Measurements from ENCODE around the gene PSAPL1. TPM values are rescaled to one million over a fixed set of nuclear protein-coding genes. Genes with fewer than 3 reads are reported as not detected.

PSAPL1 gene
- total RNA-seq: not detected in 2 replicates

GRCh38 chr4:7434766-7435150 is at the start of gene PSAPL1:
Gene PSAPL1 (minus strand): TSS chr4:7434930. CDS start chr4:7434879, 51 bp downstream.

Other genes starting within 250 kb of the PSAPL1 start
- gene SORCS2, start 242.4 kb downstream of the PSAPL1 start, total RNA-seq: 0.29 and 0.50 TPM in 2 replicates

Measured in smooth muscle cell of trachea (primary cell).